GM10266 (cell line): ENCODE measurements around the gene HSDL1.

Experiments used
- DNase-seq: peaks from one replicate; pipeline ENCODE4 v3.0.0; 2012; ENCODE audit errors: extremely low spot score
- CTCF ChIP-seq: IDR thresholded peaks from 2 replicates; pipeline ENCODE4 v1.5.1; 2012; ENCODE audit warnings: mild to moderate bottlenecking, low read depth; ENCODE audit not compliant: control insufficient read depth, insufficient read depth; ENCODE audit errors: missing control alignments

HSDL1 gene

GRCh38 chr16:84091460-84091859 is 53.5 kb downstream of the HSDL1 start:
- DNase-seq = no peak
- no peak for TF ChIP-seq CTCF

- no peak for DNase-seq
Measured at GRCh38 chr16:84090211-84090610, 54.8 kb downstream of the HSDL1 start.

GRCh38 chr16:84088695-84089395 is 56.1 kb downstream of the HSDL1 start:
- peak; percentile 61 for DNase-seq
- TF ChIP-seq CTCF = peak; percentile 65

More at GRCh38 chr16:84090211-84090610, 54.8 kb downstream of the HSDL1 start:
- TF ChIP-seq CTCF = no peak

- no peak for DNase-seq
- no peak for TF ChIP-seq CTCF
Measured at GRCh38 chr16:84087466-84088151, 57.4 kb downstream of the HSDL1 start.

- TF ChIP-seq CTCF = no peak
Measured at GRCh38 chr16:84087001-84087400, 58.0 kb downstream of the HSDL1 start.

GRCh38 chr16:84086341-84086740 is 58.6 kb downstream of the HSDL1 start:
- no peak for DNase-seq

More at GRCh38 chr16:84087001-84087400, 58.0 kb downstream of the HSDL1 start:
- no peak for DNase-seq

More at GRCh38 chr16:84086341-84086740, 58.6 kb downstream of the HSDL1 start:
- no peak for TF ChIP-seq CTCF
